Neural cell (in vitro differentiated cells): ENCODE results near the gene SPATA13. TPM values are rescaled to one million over a fixed set of nuclear protein-coding genes. Genes with fewer than 3 reads are reported as not detected.

Experiments used
- H2AFZ ChIP-seq: fragments of 200-600, 300-800 bp; sonication (generic), shearing (Covaris generic); 2 replicates; pipeline ENCODE4 v1.6.0; 2014; ENCODE audit warnings: low read depth, mild to moderate bottlenecking, antibody characterized with exemption, low read length, moderate library complexity
- H3F3A ChIP-seq: fragments of 200-600 bp; shearing (Covaris generic); 2 replicates; pipeline ENCODE4 v1.6.1; 2016; ENCODE audit warnings: mild to moderate bottlenecking, moderate library complexity, mixed read lengths, antibody characterized with exemption, low read length; ENCODE audit not compliant: insufficient read depth, poor library complexity, severe bottlenecking
- H3K27ac ChIP-seq: fragments of 200-600, 300-800 bp; sonication (generic), shearing (Covaris generic); 2 replicates; pipeline ENCODE4 v1.5.1; 2014; ENCODE audit warnings: mild to moderate bottlenecking, low read length, moderate library complexity
- H3K27me3 ChIP-seq: fragments of 300-800, 200-600 bp; sonication (generic), shearing (Covaris generic); 2 replicates; pipeline ENCODE4 v1.6.0; 2014; ENCODE audit warnings: mild to moderate bottlenecking, low read depth, low read length, moderate library complexity; ENCODE audit not compliant: insufficient read depth
- H3K36me3 ChIP-seq: fragments of 300-800, 200-600 bp; sonication (generic), shearing (Covaris generic); 2 replicates; pipeline ENCODE4 v1.5.1; 2014; ENCODE audit warnings: mild to moderate bottlenecking, antibody characterized with exemption, low read length, moderate library complexity; ENCODE audit not compliant: insufficient read depth
- H3K4me2 ChIP-seq: fragments of 300-800, 200-600 bp; sonication (generic), shearing (Covaris generic); 2 replicates; pipeline ENCODE4 v1.6.0; 2014; ENCODE audit warnings: mild to moderate bottlenecking, low read length
- H3K4me3 ChIP-seq: fragments of 300-800, 200-600 bp; sonication (generic), shearing (Covaris generic); 2 replicates; pipeline ENCODE4 v1.5.1; 2014; ENCODE audit warnings: mild to moderate bottlenecking, low read length, moderate library complexity
- H3K79me2 ChIP-seq: fragments of 200-600 bp; shearing (Covaris generic); replicated peaks from 2 replicates; pipeline ENCODE4 v1.6.0; 2014; ENCODE audit warnings: mild to moderate bottlenecking, low read length, moderate library complexity; ENCODE audit not compliant: insufficient read depth
- H3K9ac ChIP-seq: fragments of 300-800, 200-600 bp; sonication (generic), shearing (Covaris generic); 2 replicates; pipeline ENCODE4 v1.6.1; 2016; ENCODE audit warnings: mild to moderate bottlenecking, low read length, mixed read lengths
- H3K9me2 ChIP-seq: fragments of 200-600 bp; shearing (Covaris generic); 2 replicates; pipeline ENCODE4 v1.6.1; 2016; ENCODE audit warnings: mild to moderate bottlenecking, low read length, mixed read lengths; ENCODE audit not compliant: insufficient read depth
- H3K9me3 ChIP-seq: fragments of 200-600, 300-800 bp; sonication (generic), shearing (Covaris generic); 2 replicates; pipeline ENCODE4 v1.6.1; 2016; ENCODE audit warnings: mild to moderate bottlenecking, mixed run types, low read length, moderate library complexity, mixed read lengths
- H4K20me1 ChIP-seq: fragments of 200-600 bp; shearing (Covaris generic); 2 replicates; pipeline ENCODE4 v1.6.1; 2016; ENCODE audit warnings: mild to moderate bottlenecking, mixed run types; ENCODE audit not compliant: insufficient read depth
- CTCF ChIP-seq: fragments of 450-650 bp; IDR thresholded peaks from 2 replicates; pipeline ENCODE4 v1.5.1; 2014; ENCODE audit warnings: antibody characterized with exemption, mild to moderate bottlenecking, moderate library complexity; ENCODE audit not compliant: poor library complexity, severe bottlenecking
- EP300 ChIP-seq: fragments of 450-650 bp; conservative IDR thresholded peaks from 2 replicates; pipeline ENCODE4 v1.6.1; 2014; ENCODE audit warnings: antibody characterized with exemption, mild to moderate bottlenecking, moderate library complexity; ENCODE audit not compliant: poor library complexity, severe bottlenecking
- EZH2 ChIP-seq: fragments of 200-600, 300-800 bp; shearing (Covaris generic), sonication (generic); IDR thresholded peaks from 2 replicates; pipeline ENCODE4 v1.6.1; 2014; ENCODE audit warnings: antibody characterized with exemption, low read length, borderline replicate concordance, mild to moderate bottlenecking; ENCODE audit not compliant: insufficient read depth, poor library complexity, severe bottlenecking
- MXI1 ChIP-seq: fragments of 450-650 bp; conservative IDR thresholded peaks from 2 replicates; pipeline ENCODE4 v1.6.1; 2014; ENCODE audit warnings: antibody characterized with exemption, mild to moderate bottlenecking; ENCODE audit not compliant: poor library complexity, severe bottlenecking
- POLR2AphosphoS5 ChIP-seq: IDR thresholded peaks from 2 replicates; pipeline ENCODE4 v1.6.1; 2012
- RAD21 ChIP-seq: fragments of 450-650 bp; conservative IDR thresholded peaks from 2 replicates; pipeline ENCODE4 v1.6.1; 2014; ENCODE audit warnings: antibody characterized with exemption, mild to moderate bottlenecking, moderate library complexity
- REST ChIP-seq: IDR thresholded peaks from 2 replicates; pipeline ENCODE4 v1.6.1; 2012; ENCODE audit warnings: borderline replicate concordance
- SMC3 ChIP-seq: fragments of 450-650 bp; conservative IDR thresholded peaks from 2 replicates; pipeline ENCODE4 v1.6.1; 2014; ENCODE audit warnings: antibody characterized with exemption, mild to moderate bottlenecking, moderate library complexity; ENCODE audit not compliant: poor library complexity
- TAF1 ChIP-seq: IDR thresholded peaks from 2 replicates; pipeline ENCODE4 v1.6.1; 2012; ENCODE audit warnings: low read depth
- polyA plus RNA-seq: library from polyadenylated mRNA; depleted of rRNA; stranded (reverse); fragments of >200 nt; gene quantifications from 2 replicates; pipeline ENCODE4 v1.2.3, GENCODE V29; 2014

Gene SPATA13
- polyA plus RNA-seq, 1 donor from 2014 or later, result 15.5 TPM

GRCh38 chr13:24122569-24122968, 38.0 kb upstream of the SPATA13 start:
- H3K4me2 ChIP-seq, result no peak overlapping the region
- peak; percentile 30 for TF ChIP-seq POLR2AphosphoS5
- TF ChIP-seq EZH2, result no peak
- TF ChIP-seq SMC3, result no peak
- TF ChIP-seq CTCF, result no peak
- no peaks in the 10 kb centered on the region for H3K9me3 ChIP-seq
- no peak overlapping the region for H2AFZ ChIP-seq
- H3F3A ChIP-seq, result no peaks in the 10 kb centered on the region
- no peaks in the 10 kb centered on the region for H3K79me2 ChIP-seq
- no peak overlapping the region for H3K9ac ChIP-seq
- H3K36me3 ChIP-seq, result no peaks in the 10 kb centered on the region
- no peaks in the 10 kb centered on the region for H4K20me1 ChIP-seq
- H3K27ac ChIP-seq, result peak overlapping the region; percentile 40
- H3K4me3 ChIP-seq, result peak overlapping the region; percentile 32
- H3K9me2 ChIP-seq, result no peaks in the 10 kb centered on the region
- H3K27me3 ChIP-seq, result no peaks in the 10 kb centered on the region

- TF ChIP-seq CTCF (no peak), POLR2AphosphoS5 (no peak), SMC3 (no peak), REST (no peak), EP300 (no peak), TAF1 (no peak), MXI1 (no peak), EZH2 (no peak), RAD21 (no peak)
- Histone ChIP-seq H3K27ac (no peak overlapping the region), H2AFZ (no peak overlapping the region), H3F3A (no peaks in the 10 kb centered on the region), H3K4me3 (no peak overlapping the region), H3K79me2 (no peaks in the 10 kb centered on the region), H3K36me3 (no peaks in the 10 kb centered on the region), H3K9me3 (no peaks in the 10 kb centered on the region), H4K20me1 (no peaks in the 10 kb centered on the region), H3K27me3 (no peaks in the 10 kb centered on the region), H3K9ac (no peak overlapping the region), H3K9me2 (no peaks in the 10 kb centered on the region), H3K4me2 (no peak overlapping the region)
Measured at GRCh38 chr13:24123761-24124160, 36.8 kb upstream of the SPATA13 start.
